HepG2 (cell line): ENCODE results near the gene TNIP1. TPM values are rescaled to one million over a fixed set of nuclear protein-coding genes. Genes with fewer than 3 reads are reported as not detected.
A peak's percentile ranks its signal among the peaks of the same experiment; 100 is the strongest.

Experiments used
- ARHGAP35 ChIP-seq: sonication (generic); formaldehyde crosslinking; IDR thresholded peaks from 2 replicates; pipeline ENCODE4 v1.9.0; 2022; ENCODE audit warnings: mild to moderate bottlenecking, inconsistent platforms, moderate library complexity, missing genetic modification reagents, borderline replicate concordance
- CCAR2 ChIP-seq: fragments of 200-400 bp; formaldehyde crosslinking; optimal IDR thresholded peaks from 2 replicates; pipeline ENCODE3; 2018; ENCODE audit warnings: low read depth, mild to moderate bottlenecking, low read length, moderate library complexity
- GZF1 ChIP-seq: sonication (generic); formaldehyde crosslinking; IDR thresholded peaks from 2 replicates; pipeline ENCODE4 v1.5.1; 2020; ENCODE audit warnings: mild to moderate bottlenecking, missing genetic modification reagents
- MTF2 ChIP-seq: sonication (generic); formaldehyde crosslinking; IDR thresholded peaks from 2 replicates; pipeline ENCODE4 v1.5.0; 2020; ENCODE audit warnings: missing genetic modification reagents, borderline replicate concordance
- NFE2L1 ChIP-seq: sonication (generic); formaldehyde crosslinking; IDR thresholded peaks from 2 replicates; pipeline ENCODE4 v1.4.0; 2020; ENCODE audit warnings: missing genetic modification reagents, mild to moderate bottlenecking, borderline replicate concordance
- PTBP1 ChIP-seq: fragments of 200-400 bp; formaldehyde crosslinking; IDR thresholded peaks from 2 replicates; pipeline ENCODE4 v1.6.1; 2018; ENCODE audit warnings: low read length, low read depth; ENCODE audit not compliant: poor library complexity, severe bottlenecking
- RARA ChIP-seq: IDR thresholded peaks from 2 replicates; pipeline ENCODE4 v1.6.1; 2016; ENCODE audit warnings: missing genetic modification reagents, missing compliant biosample characterization
- SMARCC2 ChIP-seq: fragments of 450-650 bp; IDR thresholded peaks from 2 replicates; pipeline ENCODE4 v1.6.1; 2017; ENCODE audit warnings: antibody characterized with exemption, mild to moderate bottlenecking
- TGIF2 ChIP-seq: IDR thresholded peaks from 2 replicates; pipeline ENCODE4 v1.6.1; 2016; ENCODE audit warnings: control low read depth, missing compliant biosample characterization
- ZNF124 ChIP-seq: sonication (generic); formaldehyde crosslinking; IDR thresholded peaks from 2 replicates; pipeline ENCODE4 v1.4.0; 2020; ENCODE audit warnings: missing genetic modification reagents
- ZNF232 ChIP-seq: sonication (generic); formaldehyde crosslinking; IDR thresholded peaks from 2 replicates; pipeline ENCODE4 v1.4.0; 2020; ENCODE audit warnings: missing genetic modification reagents, borderline replicate concordance
- ZNF3 ChIP-seq: IDR thresholded peaks from 2 replicates; pipeline ENCODE4 v1.7.0; 2017; ENCODE audit warnings: inconsistent platforms
- ZNF768 ChIP-seq: sonication (generic); formaldehyde crosslinking; IDR thresholded peaks from 2 replicates; pipeline ENCODE4 v1.4.0; 2020; ENCODE audit warnings: missing genetic modification reagents
- ZSCAN30 ChIP-seq: sonication (generic); formaldehyde crosslinking; IDR thresholded peaks from 2 replicates; pipeline ENCODE4 v1.5.0; 2020; ENCODE audit warnings: mild to moderate bottlenecking, missing genetic modification reagents
- polyA plus RNA-seq, 8 experiments: library from polyadenylated mRNA; depleted of rRNA in 3 of 8; stranded (reverse) in 7 of 8; unstranded in 1 of 8; fragments of >200 nt; fragmentation: Illumina TruSeq in 4 of 8; extraction: Trizol in 4 of 8; gene quantifications; 2 replicates each; pipeline versions ENCODE4 v1.2.1 to v1.2.3, GENCODE V29; 2011 to 2016; ENCODE audit warnings: low read depth in 4 of 8, missing spikeins in 1 of 8, mixed read lengths in 1 of 8; ENCODE audit not compliant: insufficient read depth in 1 of 8
- total RNA-seq, 5 experiments: library from RNA; depleted of rRNA; stranded (reverse); fragments of >200 nt; fragmentation: Illumina TruSeq; extraction: Trizol; gene quantifications; 2 replicates each; pipeline ENCODE4 v1.2.3, GENCODE V29; 2016; ENCODE audit warnings: low read depth in 1 of 5
- TF ChIP-seq, protein P1 (sequence below), 2 experiments: fragments of 450-650 bp in 1 of 2; sonication (generic) in 1 of 2; formaldehyde crosslinking in 1 of 2; IDR thresholded peaks; 2 replicates each; pipeline versions ENCODE4 v1.6.1 to v1.8.0; 2016 to 2022; ENCODE audit warnings: antibody characterized with exemption in 1 of 2, mild to moderate bottlenecking in 1 of 2, missing genetic modification reagents in 1 of 2
- TF ChIP-seq, protein P2 (sequence below): sonication (generic); formaldehyde crosslinking; IDR thresholded peaks from 2 replicates; pipeline ENCODE4 v1.4.0; 2020; ENCODE audit warnings: missing genetic modification reagents, borderline replicate concordance

TNIP1 gene
- total and polyA plus RNA-seq, 2 of the 13 experiments (the other 11 are each of a cell fraction or from before 2014, with no cell fraction given): 26.2 to 45.9 TPM

DNA sequence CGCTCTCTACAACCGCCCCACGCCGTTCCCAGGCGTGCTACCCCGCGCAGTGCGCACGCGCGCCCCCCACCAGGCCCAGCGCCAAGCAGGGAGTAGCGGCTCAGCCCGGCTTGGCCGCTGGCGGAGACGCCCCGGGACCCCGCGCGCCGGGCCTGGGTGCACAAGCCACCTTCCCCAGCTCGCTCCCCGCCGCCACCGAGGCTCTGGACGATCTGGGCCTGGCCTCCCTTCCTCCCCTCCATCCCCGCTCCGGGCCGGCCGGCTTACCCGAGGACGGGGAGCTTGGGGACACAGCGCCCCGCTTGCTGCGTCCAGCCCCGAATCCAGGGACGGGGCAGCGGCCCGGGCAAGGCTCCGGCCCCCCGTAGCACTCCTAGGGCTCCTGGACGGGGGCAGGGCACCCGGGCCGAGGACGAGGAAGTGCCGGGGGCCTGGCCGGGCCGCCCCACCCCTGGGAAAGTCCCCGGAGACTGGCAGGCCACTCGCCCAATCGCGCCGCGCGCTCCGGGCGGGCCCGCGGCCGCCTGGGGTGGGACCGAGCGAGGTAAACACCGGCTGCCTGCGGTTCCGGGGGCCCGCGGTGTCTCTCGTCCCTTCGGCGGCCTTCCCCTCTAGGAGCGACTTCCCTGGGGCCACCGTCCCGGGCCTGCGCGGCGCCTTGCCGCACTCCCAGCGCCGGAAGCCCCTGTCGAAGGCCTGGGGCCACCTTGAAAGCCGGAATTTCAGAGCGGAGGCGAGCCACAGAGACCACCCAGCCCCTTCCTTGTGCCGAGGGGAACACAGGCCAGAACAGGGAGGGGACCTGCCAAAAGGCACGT is at the start of gene TNIP1 (continued):
- TF ChIP-seq, protein P1, sequence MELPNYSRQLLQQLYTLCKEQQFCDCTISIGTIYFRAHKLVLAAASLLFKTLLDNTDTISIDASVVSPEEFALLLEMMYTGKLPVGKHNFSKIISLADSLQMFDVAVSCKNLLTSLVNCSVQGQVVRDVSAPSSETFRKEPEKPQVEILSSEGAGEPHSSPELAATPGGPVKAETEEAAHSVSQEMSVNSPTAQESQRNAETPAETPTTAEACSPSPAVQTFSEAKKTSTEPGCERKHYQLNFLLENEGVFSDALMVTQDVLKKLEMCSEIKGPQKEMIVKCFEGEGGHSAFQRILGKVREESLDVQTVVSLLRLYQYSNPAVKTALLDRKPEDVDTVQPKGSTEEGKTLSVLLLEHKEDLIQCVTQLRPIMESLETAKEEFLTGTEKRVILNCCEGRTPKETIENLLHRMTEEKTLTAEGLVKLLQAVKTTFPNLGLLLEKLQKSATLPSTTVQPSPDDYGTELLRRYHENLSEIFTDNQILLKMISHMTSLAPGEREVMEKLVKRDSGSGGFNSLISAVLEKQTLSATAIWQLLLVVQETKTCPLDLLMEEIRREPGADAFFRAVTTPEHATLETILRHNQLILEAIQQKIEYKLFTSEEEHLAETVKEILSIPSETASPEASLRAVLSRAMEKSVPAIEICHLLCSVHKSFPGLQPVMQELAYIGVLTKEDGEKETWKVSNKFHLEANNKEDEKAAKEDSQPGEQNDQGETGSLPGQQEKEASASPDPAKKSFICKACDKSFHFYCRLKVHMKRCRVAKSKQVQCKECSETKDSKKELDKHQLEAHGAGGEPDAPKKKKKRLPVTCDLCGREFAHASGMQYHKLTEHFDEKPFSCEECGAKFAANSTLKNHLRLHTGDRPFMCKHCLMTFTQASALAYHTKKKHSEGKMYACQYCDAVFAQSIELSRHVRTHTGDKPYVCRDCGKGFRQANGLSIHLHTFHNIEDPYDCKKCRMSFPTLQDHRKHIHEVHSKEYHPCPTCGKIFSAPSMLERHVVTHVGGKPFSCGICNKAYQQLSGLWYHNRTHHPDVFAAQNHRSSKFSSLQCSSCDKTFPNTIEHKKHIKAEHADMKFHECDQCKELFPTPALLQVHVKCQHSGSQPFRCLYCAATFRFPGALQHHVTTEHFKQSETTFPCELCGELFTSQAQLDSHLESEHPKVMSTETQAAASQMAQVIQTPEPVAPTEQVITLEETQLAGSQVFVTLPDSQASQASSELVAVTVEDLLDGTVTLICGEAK (IDR thresholded peaks at IDR 0.05): no peak
- TF ChIP-seq, protein P1 (CRISPR knock-in tag; IDR thresholded peaks at IDR 0.05): peak; percentile 79; the same call in 1 of the 2 replicates
- TF ChIP-seq ZNF124 (CRISPR knock-in tag) (peak; percentile 41; the same call in 1 of the 2 replicates), ZNF3 (no peak; the same call in 1 of the 2 replicates), ZSCAN30 (CRISPR knock-in tag) (peak; percentile 97), ZNF768 (CRISPR knock-in tag) (peak; percentile 30; the same call in 1 of the 2 replicates), SMARCC2 (no peak), NFE2L1 (no peak), RARA (CRISPR knock-in tag) (peak; percentile 50; the same call in 1 of the 2 replicates), PTBP1 (no peak), GZF1 (no peak; the same call in 1 of the 2 replicates), MTF2 (CRISPR knock-in tag) (peak; percentile 67; the same call in 1 of the 2 replicates), TGIF2 (no peak), ZNF232 (CRISPR knock-in tag) (peak; percentile 92; the same call in 1 of the 2 replicates), CCAR2 (no peak), ARHGAP35 (peak; percentile 35)
- TF ChIP-seq, protein P2, sequence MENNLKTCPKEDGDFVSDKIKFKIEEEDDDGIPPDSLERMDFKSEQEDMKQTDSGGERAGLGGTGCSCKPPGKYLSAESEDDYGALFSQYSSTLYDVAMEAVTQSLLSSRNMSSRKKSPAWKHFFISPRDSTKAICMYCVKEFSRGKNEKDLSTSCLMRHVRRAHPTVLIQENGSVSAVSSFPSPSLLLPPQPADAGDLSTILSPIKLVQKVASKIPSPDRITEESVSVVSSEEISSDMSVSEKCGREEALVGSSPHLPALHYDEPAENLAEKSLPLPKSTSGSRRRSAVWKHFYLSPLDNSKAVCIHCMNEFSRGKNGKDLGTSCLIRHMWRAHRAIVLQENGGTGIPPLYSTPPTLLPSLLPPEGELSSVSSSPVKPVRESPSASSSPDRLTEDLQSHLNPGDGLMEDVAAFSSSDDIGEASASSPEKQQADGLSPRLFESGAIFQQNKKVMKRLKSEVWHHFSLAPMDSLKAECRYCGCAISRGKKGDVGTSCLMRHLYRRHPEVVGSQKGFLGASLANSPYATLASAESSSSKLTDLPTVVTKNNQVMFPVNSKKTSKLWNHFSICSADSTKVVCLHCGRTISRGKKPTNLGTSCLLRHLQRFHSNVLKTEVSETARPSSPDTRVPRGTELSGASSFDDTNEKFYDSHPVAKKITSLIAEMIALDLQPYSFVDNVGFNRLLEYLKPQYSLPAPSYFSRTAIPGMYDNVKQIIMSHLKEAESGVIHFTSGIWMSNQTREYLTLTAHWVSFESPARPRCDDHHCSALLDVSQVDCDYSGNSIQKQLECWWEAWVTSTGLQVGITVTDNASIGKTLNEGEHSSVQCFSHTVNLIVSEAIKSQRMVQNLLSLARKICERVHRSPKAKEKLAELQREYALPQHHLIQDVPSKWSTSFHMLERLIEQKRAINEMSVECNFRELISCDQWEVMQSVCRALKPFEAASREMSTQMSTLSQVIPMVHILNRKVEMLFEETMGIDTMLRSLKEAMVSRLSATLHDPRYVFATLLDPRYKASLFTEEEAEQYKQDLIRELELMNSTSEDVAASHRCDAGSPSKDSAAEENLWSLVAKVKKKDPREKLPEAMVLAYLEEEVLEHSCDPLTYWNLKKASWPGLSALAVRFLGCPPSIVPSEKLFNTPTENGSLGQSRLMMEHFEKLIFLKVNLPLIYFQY: peak; percentile 58; the same call in 1 of the 2 replicates
